GM12801 (cell line): ENCODE data around the gene GALNT9.

Source experiments
- CTCF ChIP-seq: IDR thresholded peaks from one replicate; pipeline ENCODE4 v1.5.1; 2011; ENCODE audit warnings: control low read depth; ENCODE audit not compliant: insufficient read length; ENCODE audit errors: extremely low read depth

Gene GALNT9

GRCh38 chr12:132276066-132276826, 53.1 kb downstream of the GALNT9 start:
- TF ChIP-seq CTCF, result no peak

- TF ChIP-seq CTCF, result no peak
Observed at GRCh38 chr12:132275631-132276030, 53.8 kb downstream of the GALNT9 start.

- TF ChIP-seq CTCF, result no peak
Observed at GRCh38 chr12:132275110-132275531, 54.3 kb downstream of the GALNT9 start.

- TF ChIP-seq CTCF, result no peak
Observed at GRCh38 chr12:132273992-132274334, 55.4 kb downstream of the GALNT9 start.

GRCh38 chr12:132272711-132273110, 56.7 kb downstream of the GALNT9 start:
- TF ChIP-seq CTCF, result no peak

DNA sequence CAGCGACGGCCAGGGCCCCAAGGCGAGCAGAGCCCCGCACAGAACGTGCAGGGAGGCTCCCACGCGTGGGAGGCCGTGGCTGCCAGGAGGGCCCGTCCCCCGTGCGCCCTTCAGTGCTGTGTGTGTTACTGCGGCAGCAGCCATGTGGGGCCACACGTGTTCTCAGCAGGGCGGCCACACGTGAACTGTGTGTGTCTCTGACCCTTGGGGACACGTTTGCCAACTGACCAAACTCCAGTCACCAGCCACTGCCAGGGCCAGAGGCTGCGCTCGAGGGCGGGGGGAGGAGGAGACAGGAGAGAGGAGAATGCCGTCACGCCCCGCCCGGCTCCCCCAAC, 57.7 kb downstream of the GALNT9 start:
- TF ChIP-seq CTCF, result no peak

DNA sequence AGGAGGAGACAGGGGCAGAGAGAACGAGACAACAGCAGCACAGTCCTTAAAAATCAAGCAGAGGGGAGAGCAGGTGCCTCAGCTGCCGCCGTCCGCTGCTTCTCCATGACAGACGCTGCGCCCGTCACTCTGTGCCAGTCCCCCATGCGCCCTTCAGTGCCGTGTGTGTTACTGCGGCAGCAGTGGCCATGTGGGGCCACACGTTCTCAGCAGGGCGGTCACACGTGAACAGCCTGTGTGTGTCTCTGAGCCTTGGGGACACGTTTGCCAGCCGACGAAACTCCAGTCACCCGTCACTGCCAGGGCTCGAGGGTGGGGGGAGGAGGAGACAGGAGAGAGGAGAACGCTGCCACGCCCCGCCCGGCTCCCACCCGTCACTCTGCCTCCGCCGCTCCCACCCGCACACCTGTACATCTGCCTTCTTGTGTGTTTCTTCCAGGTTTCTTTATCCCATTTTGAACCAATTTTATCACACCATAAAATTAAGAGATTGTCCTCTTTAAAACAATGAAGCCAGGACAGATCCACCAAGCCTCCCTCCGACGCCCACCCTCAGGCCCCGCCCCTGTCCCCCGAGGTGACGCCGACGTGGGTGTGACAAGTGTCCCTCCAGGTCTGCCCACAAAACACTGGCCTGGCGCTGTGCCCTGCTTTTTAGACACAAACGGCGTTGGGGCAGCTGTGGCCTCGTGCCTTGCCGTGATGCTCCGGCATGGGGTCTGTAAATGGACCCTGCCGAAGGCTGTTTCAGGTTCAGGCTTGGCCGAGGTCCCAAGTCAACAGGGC, 58.2 kb downstream of the GALNT9 start:
- TF ChIP-seq CTCF, result no peak
